SK-N-SH (cell line): ENCODE data around the gene THSD7B. TPM values are rescaled to one million over a fixed set of nuclear protein-coding genes. Genes with fewer than 3 reads are reported as not detected.
A peak's percentile ranks its signal among the peaks of the same experiment; 100 is the strongest.

Experiments
- CTCF ChIA-PET: fragments of 300-600, 350-600 bp; formaldehyde crosslinking; extraction: SDS; loops from one replicate; lab custom pipeline; 2021; lab: Yijun Ruan, JAX
- POLR2A ChIA-PET: fragments of 350-600 bp; sonication (Branson Sonifier 250); formaldehyde crosslinking; extraction: SDS; loops from one replicate; lab custom pipeline; 2020; ENCODE audit warnings: antibody characterized with exemption, inconsistent platforms; lab: Yijun Ruan, JAX
- DNase-seq: peaks from one replicate; pipeline ENCODE4 v3.0.0; 2012
- H2AFZ ChIP-seq: fragments of 200-600 bp; sonication (generic); 2 replicates; pipeline ENCODE4 v1.8.1; 2016; ENCODE audit warnings: antibody characterized with exemption, mild to moderate bottlenecking, low read depth
- H3F3A ChIP-seq: fragments of 200-600 bp; sonication (generic); replicated peaks from 2 replicates; pipeline ENCODE3; 2016; ENCODE audit warnings: antibody characterized with exemption, mild to moderate bottlenecking; ENCODE audit not compliant: insufficient read depth
- H3K27ac ChIP-seq, 2 experiments: fragments of 200-500 bp in 1 of 2; fragments of 200-600 bp in 1 of 2; sonication (Bioruptor generic) in 1 of 2; sonication (generic), shearing (Covaris generic) in 1 of 2; 2 replicates each; pipeline versions ENCODE4 v1.5.1 to v1.6.1; 2014 to 2016; ENCODE audit warnings: low read depth in 2 of 2, inconsistent platforms in 1 of 2, low read length in 1 of 2, mild to moderate bottlenecking in 1 of 2, mixed read lengths in 1 of 2
- H3K27me3 ChIP-seq: fragments of 200-600 bp; sonication (generic), shearing (Covaris generic); 2 replicates; pipeline ENCODE4 v1.6.1; 2016; ENCODE audit warnings: mixed run types; ENCODE audit not compliant: insufficient read depth
- H3K36me3 ChIP-seq, 2 experiments: fragments of 200-500 bp in 1 of 2; fragments of 200-600 bp in 1 of 2; sonication (Bioruptor generic) in 1 of 2; sonication (generic) in 1 of 2; replicated peaks in 1 of 2; 2 replicates each; pipeline versions ENCODE3 to v1.5.1; 2014 to 2016; ENCODE audit warnings: low read length in 1 of 2, mild to moderate bottlenecking in 1 of 2; ENCODE audit not compliant: insufficient read depth in 2 of 2, control insufficient read depth in 1 of 2
- H3K4me1 ChIP-seq, 2 experiments: fragments of 200-500 bp in 1 of 2; fragments of 200-600 bp in 1 of 2; sonication (Bioruptor generic) in 1 of 2; sonication (generic), shearing (Covaris generic) in 1 of 2; 2 replicates each; pipeline versions ENCODE4 v1.5.1 to v1.6.1; 2014 to 2016; ENCODE audit warnings: low read depth in 1 of 2, low read length in 1 of 2, mixed run types in 1 of 2; ENCODE audit not compliant: insufficient read depth in 2 of 2, control insufficient read depth in 1 of 2
- H3K4me2 ChIP-seq: fragments of 200-600 bp; sonication (generic), shearing (Covaris generic); 2 replicates; pipeline ENCODE4 v1.6.1; 2017; ENCODE audit warnings: mixed run types
- H3K4me3 ChIP-seq, 2 experiments: fragments of 200-500 bp in 1 of 2; fragments of 200-600 bp in 1 of 2; sonication (Bioruptor generic) in 1 of 2; sonication (generic), shearing (Covaris generic) in 1 of 2; 2 replicates each; pipeline versions ENCODE4 v1.5.1 to v1.8.1; 2014 to 2016; ENCODE audit warnings: low read depth in 2 of 2, inconsistent platforms in 1 of 2, low read length in 1 of 2, mild to moderate bottlenecking in 1 of 2, mixed read lengths in 1 of 2, moderate library complexity in 1 of 2
- H3K79me2 ChIP-seq: fragments of 200-600 bp; sonication (generic); 2 replicates; pipeline ENCODE4 v1.8.1; 2017; ENCODE audit warnings: mild to moderate bottlenecking; ENCODE audit not compliant: insufficient read depth
- H3K9ac ChIP-seq: fragments of 200-600 bp; sonication (generic); 2 replicates; pipeline ENCODE4 v1.6.1; 2017; ENCODE audit warnings: mixed run types
- H3K9me2 ChIP-seq: fragments of 200-600 bp; sonication (generic); 2 replicates; pipeline ENCODE4 v1.6.1; 2017; ENCODE audit warnings: mixed run types
- H3K9me3 ChIP-seq: fragments of 200-600 bp; sonication (generic); 2 replicates; pipeline ENCODE4 v1.6.1; 2017; ENCODE audit warnings: mixed run types, mild to moderate bottlenecking, moderate library complexity
- H4K20me1 ChIP-seq: fragments of 200-600 bp; sonication (generic); 2 replicates; pipeline ENCODE4 v1.6.1; 2017; ENCODE audit warnings: mild to moderate bottlenecking, mixed run types; ENCODE audit not compliant: insufficient read depth
- CHD2 ChIP-seq: fragments of 150-350 bp; IDR thresholded peaks from 2 replicates; pipeline ENCODE4 v1.6.1; 2018; ENCODE audit warnings: low read length; ENCODE audit not compliant: partially characterized antibody
- CTCF ChIP-seq: fragments of 200-600 bp; sonication (generic); IDR thresholded peaks from 2 replicates; pipeline ENCODE4 v1.6.1; 2017; ENCODE audit warnings: antibody characterized with exemption, mild to moderate bottlenecking, moderate library complexity
- EP300 ChIP-seq, 2 experiments: IDR thresholded peaks; 2 replicates each; pipeline versions ENCODE4 v1.4.0 to v1.6.1; 2012; ENCODE audit warnings: borderline replicate concordance in 1 of 2, low read depth in 1 of 2, low read length in 1 of 2
- FOXJ3 ChIP-seq: sonication (generic); formaldehyde crosslinking; IDR thresholded peaks from 2 replicates; pipeline ENCODE4 v1.5.1; 2020; ENCODE audit warnings: mild to moderate bottlenecking, missing genetic modification reagents
- GATA2 ChIP-seq: sonication (generic); formaldehyde crosslinking; IDR thresholded peaks from 2 replicates; pipeline ENCODE4 v1.5.0; 2020; ENCODE audit warnings: mild to moderate bottlenecking, missing genetic modification reagents
- MXI1 ChIP-seq: IDR thresholded peaks from 2 replicates; pipeline ENCODE4 v1.6.1; 2012; ENCODE audit warnings: mild to moderate bottlenecking, low read depth, low read length, improper control_type of control experiment
- RAD21 ChIP-seq: IDR thresholded peaks from 2 replicates; pipeline ENCODE4 v1.6.1; 2012; ENCODE audit warnings: mild to moderate bottlenecking, low read length
- RCOR1 ChIP-seq: fragments of 150-350 bp; IDR thresholded peaks from 2 replicates; pipeline ENCODE4 v1.6.1; 2017; ENCODE audit warnings: antibody characterized with exemption, low read length
- USF1 ChIP-seq: IDR thresholded peaks from 2 replicates; pipeline ENCODE4 v1.4.0; 2012; ENCODE audit warnings: low read depth, borderline replicate concordance
- WGBS: methylation state at CpG from one replicate; pipeline ENCODE4 v1.1.6; 2017; ENCODE audit warnings: low lambda C conversion rate; 5-methylcytosine and 5-hydroxymethylcytosine counted together
- polyA plus RNA-seq, 3 experiments: library from polyadenylated mRNA; depleted of rRNA; stranded (reverse); fragments of >200 nt; gene quantifications; 2 replicates each; pipeline ENCODE4 v1.2.3, GENCODE V29; 2012

THSD7B gene
- polyA plus RNA-seq, 1 of the 3 experiments (the other 2 are of a cell fraction), result not detected

- TF ChIP-seq FOXJ3 (CRISPR knock-in tag), result no peak
These were observed 416.0 kb downstream of the THSD7B start (continued) for GRCh38 chr2:137181370-137181769.

- Histone ChIP-seq H3K9me3 (no peaks in the 10 kb centered on the region), H3K4me2 (no peak overlapping the region), H3F3A (peaks cover 10% of the 10 kb centered on the region), H3K4me3 (no peak overlapping the region), H4K20me1 (no peaks in the 10 kb centered on the region), H3K9ac (no peak overlapping the region), H2AFZ (no peak overlapping the region), H3K36me3 (no peaks in the 10 kb centered on the region), H3K79me2 (no peaks in the 10 kb centered on the region), H3K9me2 (no peaks in the 10 kb centered on the region), H3K27ac (no peak overlapping the region), H3K4me1 (peaks cover 0 to 12% of the 10 kb centered on the region in 2 experiments; a peak in 2 of 4 replicates), H3K27me3 (no peaks in the 10 kb centered on the region)
- 0 out of 2 replicates have a peak, but pooled peaks have one; percentile 8 for TF ChIP-seq GATA2
- no peak for TF ChIP-seq MXI1
- 0 out of 2 replicates have a peak, but pooled peaks have one; percentile 7 for TF ChIP-seq RAD21
- no peak for TF ChIP-seq CTCF
- peak; percentile 26; the same call in 1 of the 2 replicates for TF ChIP-seq RCOR1
- peak; percentile 30 for TF ChIP-seq CHD2
- 0 out of 4 replicates have a peak, but pooled peaks of 1 of the 2 experiments have one; percentile 28 for TF ChIP-seq EP300 (IDR thresholded peaks at IDR 0.05; ENCODE audit: borderline replicate concordance in 1 of 2, low read depth in 1 of 2, low read length in 1 of 2)
- POLR2A ChIA-PET, result no interaction called here
- CTCF ChIA-PET, result interaction anchor here (1.3 to 2.1 kb wide), 4 partner anchors 8 to 249 kb away, joined by 3 to 9 read pairs (median 4); no protein-coding TSS in a partner anchor
- 51% methylated on average over 3 of the region's 3 CpGs for WGBS
- no peak for DNase-seq
These were observed 416.7 kb downstream of the THSD7B start for GRCh38 chr2:137182071-137182470.

- no peaks in the 10 kb centered on the region for H3K27me3 ChIP-seq
- WGBS, result 43% methylated on average over 3 of the region's 3 CpGs
- H3K27ac ChIP-seq, result no peak overlapping the region; a peak in 1 of 4 replicates
- no peak overlapping the region for H2AFZ ChIP-seq
- H3K9me2 ChIP-seq, result no peaks in the 10 kb centered on the region
- no peaks in the 10 kb centered on the region for H3K36me3 ChIP-seq
- peak; percentile 10 for DNase-seq
- no peak overlapping the region for H3K4me2 ChIP-seq
- H3K4me3 ChIP-seq, result no peak overlapping the region
- H3K9me3 ChIP-seq, result no peaks in the 10 kb centered on the region
- no peak overlapping the region for H3K9ac ChIP-seq
- peaks cover 0 to 12% of the 10 kb centered on the region in 2 experiments; a peak in 2 of 4 replicates for H3K4me1 ChIP-seq
- H4K20me1 ChIP-seq, result no peaks in the 10 kb centered on the region
- TF ChIP-seq USF1, result no peak
- TF ChIP-seq EP300 (IDR thresholded peaks at IDR 0.05; ENCODE audit: borderline replicate concordance in 1 of 2, low read depth in 1 of 2, low read length in 1 of 2), result peak in 1 of 2 experiments; percentile 85; a peak in 2 of 4 replicates
- TF ChIP-seq GATA2, result peak; percentile 81
- TF ChIP-seq RCOR1, result peak; percentile 81; the same call in 1 of the 2 replicates
- no peak for TF ChIP-seq MXI1
- peak; percentile 71 for TF ChIP-seq CHD2
- ChIA-PET CTCF (interaction anchor here (1.3 to 1.8 kb wide), 2 partner anchors 16 to 53 kb away, joined by 3 to 4 read pairs; no protein-coding TSS in a partner anchor), POLR2A (no interaction called here)
- H3F3A ChIP-seq, result peaks cover 10% of the 10 kb centered on the region
- H3K79me2 ChIP-seq, result no peaks in the 10 kb centered on the region
These were observed 418.0 kb downstream of the THSD7B start for GRCh38 chr2:137183206-137183898.
